ENCODE data around the gene KDM7A.

GRCh38 chr7:140206616-140207389, 30.0 kb upstream of the KDM7A start:
- TF ChIP-seq POLR2AphosphoS5 (IDR thresholded peaks at IDR 0.05; ENCODE audit: low read depth) (no peak), CTCF (IDR thresholded peaks at IDR 0.05; ENCODE audit: insufficient read depth, low read length) (no peak), REST (IDR thresholded peaks at IDR 0.05; ENCODE audit: insufficient replicate concordance, low read depth) (no peak)
